Stimulated activated CD8-positive, alpha-beta memory T cell treated with anti-CD3 and anti-CD28 coated beads, Interleukin-15, amount 100 ng/mL, for 1 hour (primary cell): ENCODE measurements around the gene MYO15B.

Experiments used
- DNase-seq: peaks from one replicate; pipeline ENCODE4 v3.0.0-alpha.2; 2020; ENCODE audit warnings: low read depth

Gene MYO15B

GRCh38 chr17:75603123-75603522, 15.5 kb downstream of the MYO15B start:
- DNase-seq, result no peak

- DNase-seq, result no peak
These were observed 16.6 kb downstream of the MYO15B start for GRCh38 chr17:75604034-75604695.

DNA sequence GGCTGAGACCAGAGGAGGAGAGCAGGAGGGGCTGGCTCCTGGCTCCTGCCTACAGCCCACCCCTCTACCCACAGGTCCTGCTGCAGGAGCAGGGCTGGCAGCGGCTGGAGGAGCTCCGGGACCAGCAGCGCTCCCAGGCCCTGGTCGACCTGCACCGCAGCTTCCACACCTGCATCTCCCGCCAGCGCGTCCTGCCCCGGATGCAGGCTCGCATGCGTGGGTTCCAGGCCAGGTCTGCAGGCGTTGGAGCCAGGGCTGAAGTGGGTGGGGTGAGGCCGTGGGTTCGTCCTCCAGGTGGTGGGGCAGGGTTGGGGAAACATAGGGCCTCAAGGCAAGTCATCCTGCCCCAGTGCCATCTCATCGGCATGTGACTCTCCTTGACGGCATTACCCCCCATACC, 18.2 kb downstream of the MYO15B start:
- DNase-seq, result no peak

- DNase-seq, result no peak
These were observed 19.5 kb downstream of the MYO15B start for GRCh38 chr17:75607086-75607485.

DNA sequence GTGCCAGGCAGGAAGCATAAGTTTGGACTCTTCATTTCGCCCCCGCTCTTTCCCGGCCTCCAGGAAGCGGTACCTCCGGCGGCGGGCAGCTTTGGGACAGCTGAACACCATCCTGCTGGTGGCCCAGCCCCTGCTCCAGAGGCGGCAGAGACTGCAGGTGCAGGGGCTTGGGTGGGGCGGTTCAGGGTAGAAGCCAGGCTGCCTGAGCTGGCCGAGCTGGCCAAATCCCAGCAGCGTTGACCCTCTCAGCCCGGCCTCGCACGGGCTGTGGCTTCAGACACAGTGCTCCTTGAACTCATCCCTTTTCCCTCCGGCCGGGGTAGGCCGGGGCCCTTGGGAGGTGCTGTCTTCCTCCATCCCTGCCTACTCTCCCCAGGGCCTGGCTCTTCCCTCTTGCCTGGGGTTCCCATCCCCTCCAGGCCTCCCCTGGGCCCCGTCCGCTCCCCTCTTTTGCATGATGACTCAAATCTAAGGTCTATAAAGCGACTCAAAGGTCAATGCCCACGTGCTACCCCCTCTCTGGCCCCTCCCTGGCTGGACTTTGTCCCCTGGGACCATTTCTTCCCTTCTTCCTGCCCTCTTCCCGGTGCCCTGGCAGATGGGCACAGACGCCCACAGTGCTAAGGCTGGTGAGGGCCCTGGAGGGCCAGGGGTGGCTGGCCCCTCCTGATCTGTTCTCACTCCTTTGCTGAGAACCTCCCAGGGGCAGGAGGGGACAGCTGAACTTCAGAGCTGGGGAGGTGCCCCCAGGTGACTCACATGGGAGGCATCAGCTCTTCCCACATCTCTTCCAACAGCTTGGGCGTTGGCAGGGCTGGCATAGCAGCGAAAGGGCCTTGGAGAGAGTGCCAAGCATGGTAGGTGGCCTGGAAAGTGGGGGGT, 22.7 kb downstream of the MYO15B start:
- no peak for DNase-seq

- no peak for DNase-seq
These were observed 24.3 kb downstream of the MYO15B start for GRCh38 chr17:75611851-75612429.

DNA sequence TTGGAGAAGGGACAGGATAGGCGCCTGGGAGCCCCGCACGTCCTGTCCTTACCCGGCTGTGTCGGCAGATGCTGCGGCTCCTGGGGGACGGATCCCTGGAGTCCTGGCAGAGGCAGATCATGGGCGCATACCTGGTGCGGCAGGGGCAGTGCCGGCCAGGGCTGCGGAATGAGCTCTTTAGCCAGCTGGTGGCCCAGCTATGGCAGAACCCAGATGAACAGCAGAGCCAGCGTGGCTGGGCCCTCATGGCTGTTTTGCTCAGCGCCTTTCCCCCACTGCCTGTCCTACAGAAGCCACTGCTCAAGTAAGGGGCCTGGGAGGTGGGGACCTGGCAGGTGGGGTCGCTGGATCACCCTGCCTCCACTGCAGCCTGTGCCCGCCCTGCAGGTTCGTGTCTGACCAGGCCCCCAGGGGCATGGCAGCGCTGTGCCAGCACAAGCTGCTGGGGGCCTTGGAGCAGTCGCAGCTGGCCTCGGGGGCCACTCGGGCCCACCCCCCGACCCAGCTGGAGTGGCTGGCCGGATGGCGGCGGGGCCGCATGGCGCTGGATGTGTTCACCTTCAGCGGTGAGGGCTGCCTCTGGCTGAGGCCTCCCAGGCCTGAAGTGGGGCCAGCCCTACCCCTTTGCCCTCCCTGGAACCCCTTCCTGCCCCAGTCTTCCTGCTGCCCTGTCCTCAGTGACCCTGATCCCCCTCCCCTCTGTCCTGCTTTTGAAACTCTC, 25.5 kb downstream of the MYO15B start:
- DNase-seq, result no peak

- no peak for DNase-seq
These were observed 26.4 kb downstream of the MYO15B start for GRCh38 chr17:75614006-75614405.

GRCh38 chr17:75614556-75615270, 27.1 kb downstream of the MYO15B start:
- no peak for DNase-seq

DNA sequence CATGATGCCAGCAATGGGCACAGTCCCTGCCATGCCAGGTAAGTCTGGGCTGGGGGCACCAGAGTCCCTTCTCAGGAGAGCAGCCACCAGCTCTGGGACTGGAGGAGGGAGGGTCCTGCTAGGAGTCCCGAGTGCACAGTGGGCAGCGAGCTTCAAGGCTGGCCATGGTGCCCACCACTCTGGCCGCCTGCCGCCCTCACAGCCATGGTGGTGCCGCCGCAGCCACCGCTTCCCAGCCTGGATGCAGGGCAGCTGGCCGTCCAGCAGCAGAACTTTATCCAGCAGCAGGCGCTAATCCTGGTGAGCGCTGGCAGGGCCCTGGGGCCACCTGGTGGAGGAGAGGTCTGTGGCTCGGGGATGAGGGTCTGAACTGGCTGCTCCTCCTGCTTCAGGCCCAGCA, 27.7 kb downstream of the MYO15B start:
- no peak for DNase-seq

- DNase-seq, result no peak
These were observed 29.0 kb downstream of the MYO15B start for GRCh38 chr17:75616521-75617122.

- no peak for DNase-seq
These were observed 29.6 kb downstream of the MYO15B start for GRCh38 chr17:75617218-75617617.

DNA sequence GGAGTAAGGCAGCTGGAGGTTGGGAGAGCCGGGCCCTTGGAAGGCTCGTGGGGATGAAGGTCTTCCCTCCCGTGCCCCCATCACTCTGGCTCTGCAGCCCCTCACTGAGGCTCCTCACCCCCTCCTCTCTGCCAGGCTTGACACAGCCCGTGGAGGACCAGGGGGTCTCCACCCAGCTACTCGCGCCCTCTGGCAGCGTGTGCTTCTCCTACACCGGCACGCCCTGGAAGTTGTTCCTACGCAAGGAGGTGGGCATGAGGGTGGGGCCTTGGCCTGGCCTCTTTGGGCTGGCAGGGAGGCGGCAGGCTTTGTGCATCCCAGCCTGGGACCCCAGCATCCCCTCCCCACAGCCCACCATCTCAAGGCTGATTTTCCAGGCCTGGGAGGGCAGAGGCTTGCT, 30.1 kb downstream of the MYO15B start:
- no peak for DNase-seq

DNA sequence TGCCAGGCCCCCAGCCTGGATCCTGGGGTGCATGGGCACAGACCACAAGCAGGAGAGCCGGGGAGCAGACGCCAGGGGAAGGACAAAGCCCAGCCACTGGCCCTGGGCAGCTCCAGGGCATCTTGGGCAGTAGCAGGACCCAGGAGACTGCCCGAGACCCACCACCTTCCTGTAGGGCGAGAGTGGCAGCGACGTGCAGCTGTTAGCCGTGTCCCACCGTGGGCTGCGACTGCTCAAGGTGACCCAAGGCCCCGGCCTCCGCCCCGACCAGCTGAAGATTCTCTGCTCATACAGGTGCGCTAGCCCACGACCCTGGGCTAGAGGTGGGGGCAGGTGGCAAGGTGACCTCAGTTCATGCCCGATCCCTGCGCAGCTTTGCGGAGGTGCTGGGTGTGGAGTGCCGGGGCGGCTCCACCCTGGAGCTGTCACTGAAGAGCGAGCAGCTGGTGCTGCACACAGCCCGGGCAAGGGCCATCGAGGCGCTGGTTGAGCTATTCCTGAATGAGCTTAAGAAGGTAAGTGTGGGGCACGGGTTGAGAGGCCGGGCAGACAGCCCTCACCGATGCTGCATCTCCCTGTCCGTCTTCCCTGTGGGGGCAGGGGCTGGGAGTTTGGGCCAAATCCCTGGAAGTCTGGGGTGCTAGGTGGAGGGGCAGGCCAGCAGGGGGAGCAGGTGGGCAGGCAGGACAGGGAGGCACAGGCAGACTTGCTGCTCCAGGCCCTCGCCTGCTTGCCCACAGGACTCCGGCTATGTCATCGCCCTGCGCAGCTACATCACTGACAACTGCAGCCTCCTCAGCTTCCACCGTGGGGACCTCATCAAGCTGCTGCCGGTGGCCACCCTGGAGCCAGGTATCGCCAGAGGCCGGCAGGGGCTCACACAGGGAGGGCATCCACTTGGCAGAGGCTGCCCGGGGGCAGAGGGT, 32.2 kb downstream of the MYO15B start:
- DNase-seq, result no peak

- DNase-seq, result no peak
These were observed 33.9 kb downstream of the MYO15B start for GRCh38 chr17:75621489-75621888.

DNA sequence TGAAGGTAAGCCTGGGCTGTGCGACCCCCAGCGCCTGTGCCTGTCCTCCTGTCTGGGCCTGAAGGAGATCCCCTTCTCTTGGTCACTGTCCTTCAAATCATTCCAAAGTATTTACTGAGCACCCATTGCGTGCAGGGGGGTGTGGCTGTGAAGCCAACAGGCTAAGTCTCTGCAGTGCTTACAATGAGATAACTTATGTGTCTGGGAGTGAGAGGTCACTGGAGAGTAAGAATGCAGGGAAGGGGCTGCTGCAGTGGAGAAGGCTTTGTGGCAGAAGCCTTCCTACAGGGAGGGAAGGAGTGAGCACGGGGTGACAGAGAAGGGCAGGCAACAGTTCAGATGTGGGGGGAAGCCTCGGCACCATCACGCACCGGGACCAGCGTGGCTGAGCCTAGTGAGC, 34.5 kb downstream of the MYO15B start:
- DNase-seq, result no peak

DNA sequence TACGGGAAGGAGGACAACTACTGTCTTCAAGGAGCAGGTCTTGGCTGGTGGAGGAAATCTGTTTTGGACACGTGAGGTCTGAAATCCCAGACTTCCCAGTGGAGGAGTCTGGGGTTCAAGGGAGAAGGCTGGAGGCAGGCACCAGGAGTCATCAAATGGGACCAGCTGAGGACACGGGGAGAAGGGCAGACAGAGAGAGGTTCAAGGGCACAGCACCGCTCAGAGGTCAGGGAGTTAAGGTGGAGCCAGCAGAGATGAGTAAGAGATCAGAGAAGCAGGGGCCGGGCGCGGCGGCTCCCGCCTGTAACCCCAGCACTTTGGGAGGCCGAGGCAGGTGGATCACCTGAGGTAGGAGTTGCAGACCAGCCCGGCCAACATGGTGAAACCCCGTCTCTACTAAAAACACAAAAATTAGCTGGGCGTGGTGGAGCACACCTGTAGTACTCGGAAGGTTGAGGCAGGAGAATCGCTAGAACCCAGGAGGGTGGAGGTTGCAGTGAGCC, 35.2 kb downstream of the MYO15B start:
- no peak for DNase-seq

- no peak for DNase-seq
These were observed 35.8 kb downstream of the MYO15B start for GRCh38 chr17:75623386-75623785.

DNA sequence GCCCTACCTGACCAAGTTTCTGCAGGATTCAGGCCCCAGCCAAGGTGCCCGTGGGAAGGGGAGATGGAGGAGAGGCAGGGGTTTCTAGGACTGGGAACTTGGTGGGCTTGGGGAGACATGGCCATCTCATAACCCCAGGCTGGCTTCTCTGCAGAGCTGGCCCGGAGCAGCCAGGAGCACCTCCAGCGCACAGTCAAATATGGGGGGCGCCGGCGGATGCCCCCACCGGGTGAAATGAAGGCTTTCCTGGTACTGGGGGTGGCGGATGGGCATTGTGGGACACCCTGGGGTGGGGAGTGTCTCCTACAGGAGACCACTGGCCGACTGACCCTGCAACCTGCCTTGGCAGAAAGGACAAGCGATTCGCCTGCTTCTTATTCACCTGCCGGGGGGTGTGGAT, 36.4 kb downstream of the MYO15B start:
- DNase-seq, result no peak

GRCh38 chr17:75624714-75625345, 37.2 kb downstream of the MYO15B start:
- DNase-seq, result no peak
